Esophagus muscularis mucosa (tissue), 4 donors: ENCODE results near the gene GTF2IRD1.

ENCODE experiments used
- EP300 ChIP-seq: sonication (generic); formaldehyde crosslinking; IDR thresholded peaks from one replicate; pipeline ENCODE4 v1.6.1; 2017; ENCODE audit warnings: antibody characterized with exemption
- POLR2A ChIP-seq: fragments of 450-650 bp; IDR thresholded peaks from one replicate; pipeline ENCODE4 v1.6.1; 2017; ENCODE audit warnings: antibody characterized with exemption, moderate library complexity, mild to moderate bottlenecking, low read depth
- POLR2AphosphoS5 ChIP-seq, 2 donors: sonication (generic); formaldehyde crosslinking; IDR thresholded peaks; one replicate each; pipeline ENCODE4 v1.6.1; 2017; ENCODE audit warnings: antibody characterized with exemption in 2 of 2
- TF ChIP-seq, protein P1 (sequence below), 3 experiments: fragments of 200-600 bp in 2 of 3; fragments of 450-650 bp in 1 of 3; sonication (generic) in 2 of 3; IDR thresholded peaks; one replicate each; pipeline ENCODE4 v1.5.1; 2017 to 2019; ENCODE audit warnings: antibody characterized with exemption in 3 of 3, mild to moderate bottlenecking in 2 of 3, moderate library complexity in 1 of 3

DNA sequence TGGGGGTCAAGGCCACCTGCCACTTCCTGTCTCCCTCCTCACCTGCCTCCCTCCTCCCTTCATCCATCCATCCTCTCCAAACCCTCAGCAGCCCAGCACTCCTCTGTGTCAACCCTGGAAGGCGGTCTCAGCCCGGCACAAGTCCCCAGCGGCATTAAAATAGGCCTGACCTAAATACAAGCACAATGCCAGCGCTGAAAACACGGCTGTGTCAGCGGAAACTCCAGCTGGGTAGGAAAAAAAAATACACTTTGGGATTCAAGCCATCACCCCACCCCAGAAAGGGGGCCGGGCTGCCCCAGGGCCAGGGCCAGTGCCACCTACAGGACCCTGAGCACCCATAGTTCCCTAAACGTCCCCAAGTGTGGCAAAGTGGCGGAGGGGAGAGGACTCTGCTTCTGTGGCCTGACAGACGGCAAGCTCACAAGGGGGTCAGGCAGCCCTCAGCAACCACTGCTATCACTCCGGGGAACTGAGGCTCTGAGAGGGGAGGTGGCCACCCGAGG lies 22.7 kb upstream of the GTF2IRD1 start:
- TF ChIP-seq, protein P1, sequence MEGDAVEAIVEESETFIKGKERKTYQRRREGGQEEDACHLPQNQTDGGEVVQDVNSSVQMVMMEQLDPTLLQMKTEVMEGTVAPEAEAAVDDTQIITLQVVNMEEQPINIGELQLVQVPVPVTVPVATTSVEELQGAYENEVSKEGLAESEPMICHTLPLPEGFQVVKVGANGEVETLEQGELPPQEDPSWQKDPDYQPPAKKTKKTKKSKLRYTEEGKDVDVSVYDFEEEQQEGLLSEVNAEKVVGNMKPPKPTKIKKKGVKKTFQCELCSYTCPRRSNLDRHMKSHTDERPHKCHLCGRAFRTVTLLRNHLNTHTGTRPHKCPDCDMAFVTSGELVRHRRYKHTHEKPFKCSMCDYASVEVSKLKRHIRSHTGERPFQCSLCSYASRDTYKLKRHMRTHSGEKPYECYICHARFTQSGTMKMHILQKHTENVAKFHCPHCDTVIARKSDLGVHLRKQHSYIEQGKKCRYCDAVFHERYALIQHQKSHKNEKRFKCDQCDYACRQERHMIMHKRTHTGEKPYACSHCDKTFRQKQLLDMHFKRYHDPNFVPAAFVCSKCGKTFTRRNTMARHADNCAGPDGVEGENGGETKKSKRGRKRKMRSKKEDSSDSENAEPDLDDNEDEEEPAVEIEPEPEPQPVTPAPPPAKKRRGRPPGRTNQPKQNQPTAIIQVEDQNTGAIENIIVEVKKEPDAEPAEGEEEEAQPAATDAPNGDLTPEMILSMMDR (IDR thresholded peaks at IDR 0.05): no peak
- TF ChIP-seq EP300 (no peak), POLR2A (no peak), POLR2AphosphoS5 (IDR thresholded peaks at IDR 0.05) (no peak)
